Thoracic aorta (tissue), 2 donors: ENCODE data around the gene DDX46. TPM values are rescaled to one million over a fixed set of nuclear protein-coding genes. Genes with fewer than 3 reads are reported as not detected.

Source experiments
- ATAC-seq: fragments of 150-250 bp; one replicate; pipeline ENCODE4 v1.8.0; 2017; ENCODE audit warnings: low read depth; ENCODE audit not compliant: insufficient number of reproducible peaks, low FRiP score
- DNase-seq: peaks from one replicate; pipeline ENCODE4 v3.0.0-alpha.2; 2020; ENCODE audit warnings: low spot score
- H3K27ac ChIP-seq, 2 donors: fragments of 200-600 bp; sonication (generic); 1 replicate in 1 of 2; 2 replicates in 1 of 2; pipeline ENCODE4 v1.5.1; 2016; ENCODE audit warnings: mild to moderate bottlenecking in 2 of 2, moderate library complexity in 2 of 2
- H3K27me3 ChIP-seq: fragments of 200-600 bp; sonication (generic); replicated peaks from 2 replicates; pipeline ENCODE4 v1.6.0; 2016; ENCODE audit warnings: mild to moderate bottlenecking; ENCODE audit not compliant: insufficient read depth
- H3K36me3 ChIP-seq: fragments of 200-600 bp; sonication (generic); one replicate; pipeline ENCODE4 v1.5.1; 2016
- H3K4me1 ChIP-seq, 2 donors: fragments of 200-600 bp; sonication (generic); 1 replicate in 1 of 2; 2 replicates in 1 of 2; pipeline versions ENCODE4 v1.5.1 to v1.6.0; 2016; ENCODE audit warnings: low read depth in 2 of 2, mild to moderate bottlenecking in 1 of 2; ENCODE audit not compliant: control insufficient read depth in 1 of 2
- H3K4me3 ChIP-seq: fragments of 200-600 bp; sonication (generic); 2 replicates; pipeline ENCODE4 v1.5.1; 2016; ENCODE audit warnings: mild to moderate bottlenecking
- H3K9me3 ChIP-seq: fragments of 200-600 bp; sonication (generic); 2 replicates; pipeline ENCODE4 v1.5.1; 2016
- total RNA-seq, 2 donors: library from RNA; depleted of rRNA; stranded (reverse); fragments of >200 nt; gene quantifications; one replicate each; pipeline versions ENCODE4 v1.1.0 to v1.2.3, GENCODE V29; 2016
- TF ChIP-seq, protein P1 (sequence below): fragments of 200-600 bp; sonication (generic); IDR thresholded peaks from one replicate; pipeline ENCODE4 v1.5.1; 2019; ENCODE audit warnings: antibody characterized with exemption

DDX46 gene
- total RNA-seq, 2 donors from 2014 or later: 27.1 to 59.2 TPM

DNA sequence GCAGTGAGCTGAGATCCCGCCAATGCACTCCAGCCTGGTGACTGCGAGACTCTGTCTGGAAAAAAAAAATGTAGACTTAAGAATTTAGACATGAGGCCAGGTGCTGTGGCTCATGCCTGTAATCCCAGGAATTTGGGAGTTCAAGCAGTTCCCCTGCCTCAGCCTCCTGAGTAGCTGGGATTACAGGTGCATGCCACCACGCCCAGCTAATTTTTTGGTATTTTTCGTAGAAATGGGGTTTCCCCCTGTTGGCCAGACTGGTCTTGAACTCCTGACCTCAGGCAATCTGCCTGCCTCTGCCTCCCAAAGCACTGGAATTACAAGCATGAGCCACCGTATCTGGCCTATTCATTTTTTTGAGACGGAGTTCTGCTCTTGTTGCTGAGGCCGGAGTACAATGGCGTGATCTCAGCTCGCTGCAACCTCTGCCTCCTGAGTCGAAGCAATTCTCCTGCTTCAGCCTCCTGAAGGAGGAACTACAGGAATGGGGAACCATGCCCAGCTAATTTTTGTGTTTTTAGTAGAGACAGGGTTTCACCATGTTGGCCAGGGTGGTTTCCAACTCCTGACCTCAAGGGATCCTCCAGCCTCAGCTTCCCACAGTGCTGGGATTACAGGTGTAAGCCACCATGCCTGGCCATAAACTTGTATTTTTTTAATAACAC lies 14.0 kb downstream of the DDX46 start:
- Histone ChIP-seq H3K9me3 (no peaks in the 10 kb centered on the region), H3K27ac (no peak overlapping the region), H3K4me3 (no peak overlapping the region), H3K4me1 (no peaks in the 10 kb centered on the region), H3K36me3 (peaks cover 50% of the 10 kb centered on the region), H3K27me3 (no peaks in the 10 kb centered on the region)
- TF ChIP-seq, protein P1, sequence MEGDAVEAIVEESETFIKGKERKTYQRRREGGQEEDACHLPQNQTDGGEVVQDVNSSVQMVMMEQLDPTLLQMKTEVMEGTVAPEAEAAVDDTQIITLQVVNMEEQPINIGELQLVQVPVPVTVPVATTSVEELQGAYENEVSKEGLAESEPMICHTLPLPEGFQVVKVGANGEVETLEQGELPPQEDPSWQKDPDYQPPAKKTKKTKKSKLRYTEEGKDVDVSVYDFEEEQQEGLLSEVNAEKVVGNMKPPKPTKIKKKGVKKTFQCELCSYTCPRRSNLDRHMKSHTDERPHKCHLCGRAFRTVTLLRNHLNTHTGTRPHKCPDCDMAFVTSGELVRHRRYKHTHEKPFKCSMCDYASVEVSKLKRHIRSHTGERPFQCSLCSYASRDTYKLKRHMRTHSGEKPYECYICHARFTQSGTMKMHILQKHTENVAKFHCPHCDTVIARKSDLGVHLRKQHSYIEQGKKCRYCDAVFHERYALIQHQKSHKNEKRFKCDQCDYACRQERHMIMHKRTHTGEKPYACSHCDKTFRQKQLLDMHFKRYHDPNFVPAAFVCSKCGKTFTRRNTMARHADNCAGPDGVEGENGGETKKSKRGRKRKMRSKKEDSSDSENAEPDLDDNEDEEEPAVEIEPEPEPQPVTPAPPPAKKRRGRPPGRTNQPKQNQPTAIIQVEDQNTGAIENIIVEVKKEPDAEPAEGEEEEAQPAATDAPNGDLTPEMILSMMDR: no peak
- DNase-seq: no peak
- no peak for ATAC-seq

DNA sequence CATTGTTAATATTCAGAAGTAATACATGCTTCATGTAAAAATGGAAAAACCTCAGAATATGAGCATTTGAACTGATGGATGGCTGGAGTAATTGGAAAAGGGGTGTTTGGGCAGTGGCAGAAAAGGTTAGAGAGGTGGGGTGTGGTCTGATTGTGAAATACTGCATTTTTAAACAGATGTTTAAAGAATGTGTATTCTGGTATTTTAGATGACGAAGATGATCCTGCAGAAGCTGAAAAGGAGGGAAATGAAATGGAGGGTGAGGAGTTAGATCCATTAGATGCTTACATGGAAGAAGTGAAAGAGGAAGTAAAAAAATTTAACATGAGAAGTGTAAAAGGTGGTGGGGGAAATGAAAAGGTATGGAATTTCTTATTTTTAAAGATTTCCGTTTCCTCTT lies 18.8 kb downstream of the DDX46 start:
- Histone ChIP-seq H3K9me3 (no peaks in the 10 kb centered on the region), H3K27ac (no peak overlapping the region), H3K4me3 (no peak overlapping the region), H3K27me3 (no peaks in the 10 kb centered on the region), H3K36me3 (peaks cover 24% of the 10 kb centered on the region), H3K4me1 (no peaks in the 10 kb centered on the region)
- DNase-seq (no peak), ATAC-seq (no peak)
- TF ChIP-seq, protein P1: no peak

DNA sequence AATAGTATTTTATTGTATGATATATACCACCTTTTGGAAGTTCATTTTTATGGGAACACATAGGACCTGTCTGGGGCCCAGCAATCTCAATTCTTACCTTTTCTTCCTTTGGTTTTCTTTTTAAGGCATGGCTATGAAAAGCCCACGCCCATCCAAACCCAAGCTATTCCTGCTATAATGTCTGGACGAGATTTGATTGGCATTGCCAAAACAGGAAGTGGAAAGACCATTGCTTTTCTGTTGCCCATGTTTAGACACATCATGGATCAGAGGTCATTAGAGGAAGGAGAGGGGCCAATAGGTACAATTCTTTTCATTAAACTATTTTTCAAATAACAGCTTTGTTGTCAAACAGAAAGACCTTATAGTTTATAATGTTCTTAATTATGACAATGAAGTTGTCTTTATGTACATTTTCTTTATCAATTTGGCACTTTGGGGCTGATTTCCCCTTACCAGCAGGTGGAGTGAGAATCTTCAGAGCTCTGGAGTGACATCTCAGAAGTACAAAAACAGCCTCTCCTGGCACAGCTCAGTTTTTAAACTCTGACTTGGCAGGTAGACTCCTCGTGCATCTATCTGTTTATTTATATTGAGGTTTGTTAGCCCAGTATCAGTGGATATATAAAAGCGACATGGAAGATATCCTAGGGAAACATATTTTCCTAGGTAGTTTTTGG lies 25.8 kb downstream of the DDX46 start:
- ATAC-seq: no peak
- H3K27me3 ChIP-seq: no peaks in the 10 kb centered on the region
- no peaks in the 10 kb centered on the region for H3K9me3 ChIP-seq
- peaks cover 30% of the 10 kb centered on the region for H3K36me3 ChIP-seq
- H3K4me3 ChIP-seq: no peak overlapping the region
- TF ChIP-seq, protein P1: no peak
- no peaks in the 10 kb centered on the region for H3K4me1 ChIP-seq
- no peak for DNase-seq
- H3K27ac ChIP-seq: no peak overlapping the region

DNA sequence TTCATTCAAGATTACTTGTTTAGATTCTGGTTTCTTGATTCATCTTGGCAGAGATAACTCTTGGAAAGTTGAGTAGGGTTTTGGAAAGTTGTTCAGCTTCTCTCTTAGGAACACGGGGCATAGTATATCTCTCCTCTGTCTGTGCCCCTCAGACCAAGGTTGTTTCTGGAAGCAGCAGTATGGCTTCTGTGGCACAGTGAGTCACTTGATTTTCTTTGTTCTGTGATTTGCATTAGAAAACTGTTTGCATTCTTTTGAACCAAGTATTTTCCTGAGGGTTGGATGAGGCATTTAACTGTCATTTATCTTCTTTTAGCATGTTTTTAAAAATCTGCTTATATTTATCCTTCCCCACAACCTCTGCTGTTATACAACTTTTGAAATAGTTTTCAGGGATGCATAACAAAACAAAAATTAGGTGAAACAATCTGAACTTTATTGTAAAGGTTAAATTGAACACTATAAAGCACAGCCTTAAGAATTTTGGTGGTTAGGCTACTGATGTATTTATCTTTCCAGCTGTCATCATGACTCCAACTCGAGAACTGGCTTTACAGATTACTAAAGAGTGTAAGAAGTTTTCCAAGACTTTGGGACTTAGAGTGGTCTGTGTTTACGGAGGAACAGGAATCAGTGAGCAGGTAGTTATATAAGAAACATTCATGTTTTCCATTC lies 26.5 kb downstream of the DDX46 start:
- ATAC-seq (no peak), DNase-seq (no peak)
- H3K4me3 ChIP-seq: no peak overlapping the region
- H3K4me1 ChIP-seq: no peaks in the 10 kb centered on the region
- H3K27me3 ChIP-seq: no peaks in the 10 kb centered on the region
- TF ChIP-seq, protein P1: no peak
- H3K27ac ChIP-seq: no peak overlapping the region
- H3K36me3 ChIP-seq: peaks cover 35% of the 10 kb centered on the region
- H3K9me3 ChIP-seq: no peaks in the 10 kb centered on the region

DNA sequence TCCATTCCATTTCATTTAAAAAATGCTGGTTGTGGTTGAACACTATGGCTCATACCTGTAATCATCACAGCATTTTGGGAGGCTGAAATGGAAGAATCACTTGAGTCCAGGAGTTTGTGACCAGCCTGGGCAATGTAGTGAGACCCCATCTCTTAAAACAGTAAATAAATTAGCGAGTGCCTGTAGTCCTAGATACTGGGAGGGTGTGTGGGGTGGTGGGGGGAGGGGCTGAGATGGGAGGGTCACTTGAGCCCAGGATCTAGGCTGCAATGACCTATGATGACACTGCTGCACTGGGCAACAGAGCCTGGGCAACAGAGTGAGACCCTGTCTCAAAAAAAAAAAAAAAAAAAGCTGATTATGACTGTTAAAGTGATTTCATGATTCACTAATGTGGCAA lies 29.1 kb downstream of the DDX46 start:
- Histone ChIP-seq H3K27me3 (no peaks in the 10 kb centered on the region), H3K9me3 (no peaks in the 10 kb centered on the region), H3K27ac (no peak overlapping the region), H3K4me3 (no peak overlapping the region), H3K4me1 (no peaks in the 10 kb centered on the region), H3K36me3 (peaks cover 46% of the 10 kb centered on the region)
- DNase-seq (no peak), ATAC-seq (no peak)
- TF ChIP-seq, protein P1: no peak
